NCI-H2107 treated with DMSO at 0.1 percent for 48 hours (cell line): ENCODE results near the gene ENGASE.
"Not testable (repeated sequence)": the region's sequence is repeated elsewhere in the genome, so short reads cannot be mapped to it uniquely, and the experiment has no call there.

Experiments
- DNase-seq: peaks from one replicate; lab custom pipeline; 2025; ENCODE audit not compliant: unreplicated experiment; lab: John Stamatoyannopoulos, UW

ENGASE gene

GRCh38 chr17:79052131-79052530 is 22.5 kb upstream of the ENGASE start:
- no peak for DNase-seq

GRCh38 chr17:79053251-79053925 is 21.2 kb upstream of the ENGASE start:
- no peak for DNase-seq

DNA sequence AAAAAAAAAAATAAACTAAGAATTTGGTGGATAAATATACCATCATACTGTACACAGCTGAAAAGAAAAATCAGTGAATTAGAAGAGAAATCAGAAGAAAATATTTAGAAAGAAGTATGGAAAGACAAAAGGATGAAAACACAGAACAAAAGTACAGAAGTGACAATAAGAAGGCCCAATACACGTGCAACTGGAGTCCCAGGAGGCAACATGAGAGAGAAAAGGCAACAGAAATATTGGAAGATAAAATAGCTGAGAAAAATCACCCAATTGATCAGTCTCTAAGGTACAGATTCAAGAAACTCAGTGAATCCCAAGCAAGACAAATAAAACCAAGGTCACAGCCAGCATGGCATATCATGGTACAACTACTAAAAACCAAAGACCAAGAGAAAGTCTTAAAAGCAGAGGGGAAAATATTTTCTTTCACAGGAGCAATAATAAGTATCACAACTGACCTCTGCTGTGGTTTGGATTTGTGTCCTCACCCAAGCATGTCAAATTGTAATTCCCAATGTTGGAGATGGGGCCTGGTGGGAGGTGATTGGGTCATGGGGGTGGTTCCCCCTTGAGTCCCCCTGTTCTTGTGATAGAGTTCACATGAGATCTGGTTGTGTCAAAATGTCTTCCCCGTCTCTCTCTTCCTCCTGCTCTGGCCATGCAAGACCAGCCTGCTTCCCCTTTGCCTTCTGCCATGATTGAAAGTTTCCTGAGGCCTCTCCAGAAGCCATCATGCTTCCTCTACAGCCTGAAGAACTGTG is 20.2 kb upstream of the ENGASE start:
- DNase-seq = no peak

- DNase-seq = no peak
These were observed 19.4 kb upstream of the ENGASE start for GRCh38 chr17:79055197-79055596.

GRCh38 chr17:79057737-79058385 is 16.8 kb upstream of the ENGASE start:
- DNase-seq = no peak

DNA sequence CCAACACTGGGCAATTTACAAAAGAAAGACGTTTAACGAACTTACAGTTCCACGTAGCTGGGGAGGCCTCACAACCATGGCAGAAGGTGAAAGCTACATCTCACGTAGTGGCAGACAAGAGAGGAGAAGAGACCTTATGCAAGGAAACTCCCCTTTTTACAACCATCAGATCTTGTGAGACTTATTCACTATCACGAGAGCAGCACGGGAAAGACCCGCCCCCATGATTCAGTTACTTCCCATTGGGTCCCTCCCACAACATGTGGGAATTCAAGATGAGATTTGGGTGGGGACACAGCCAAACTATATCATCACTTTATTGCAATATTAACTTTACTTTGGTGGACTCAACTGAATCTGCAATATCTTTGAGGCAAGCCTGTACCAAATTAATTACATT is 11.9 kb upstream of the ENGASE start:
- DNase-seq = no peak

GRCh38 chr17:79064026-79064425 is 10.6 kb upstream of the ENGASE start:
- no peak for DNase-seq

GRCh38 chr17:79065105-79065670 is 9.4 kb upstream of the ENGASE start:
- DNase-seq = peak; percentile 32

GRCh38 chr17:79066963-79067362 is 7.7 kb upstream of the ENGASE start:
- DNase-seq = no peak

- DNase-seq = no peak
These were observed 4.3 kb upstream of the ENGASE start for GRCh38 chr17:79070266-79070880.

- no peak for DNase-seq
These were observed 3.4 kb upstream of the ENGASE start for GRCh38 chr17:79071161-79071740.

- DNase-seq = no peak
These were observed 2.1 kb upstream of the ENGASE start for GRCh38 chr17:79072544-79072943.

DNA sequence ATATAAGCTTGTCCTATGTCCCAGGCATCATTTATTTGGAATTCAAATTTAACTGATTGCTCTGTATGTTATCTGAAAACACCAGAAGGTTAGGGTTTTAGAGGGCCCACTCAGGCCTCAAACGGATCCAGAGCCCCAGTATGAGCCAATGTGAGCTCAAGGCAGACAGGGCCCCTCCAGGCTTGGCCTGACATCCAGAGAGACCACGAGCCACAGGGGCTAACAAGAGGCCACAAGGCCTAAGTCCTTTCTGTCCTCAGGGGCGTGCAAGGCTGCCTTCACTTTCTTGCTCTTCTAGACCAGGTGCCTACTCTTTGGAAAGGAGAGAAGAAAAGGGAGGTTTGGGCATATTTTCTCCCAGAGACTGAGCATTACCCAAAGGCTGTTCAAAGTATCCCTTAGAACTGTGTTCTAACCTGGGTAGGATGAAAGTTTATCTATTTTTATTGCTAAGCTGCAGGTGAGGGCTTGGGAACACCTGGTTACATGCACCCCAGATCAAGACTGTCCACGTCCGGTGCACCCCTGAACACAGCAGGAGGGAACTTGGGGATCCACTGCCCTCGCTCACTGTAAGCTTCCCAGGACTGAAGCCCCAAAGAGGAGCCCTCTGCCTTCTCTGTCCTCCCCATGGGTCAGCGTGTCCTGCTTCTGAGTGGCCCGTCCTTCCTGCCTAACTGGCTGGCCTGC is 1.5 kb upstream of the ENGASE start:
- no peak for DNase-seq

DNA sequence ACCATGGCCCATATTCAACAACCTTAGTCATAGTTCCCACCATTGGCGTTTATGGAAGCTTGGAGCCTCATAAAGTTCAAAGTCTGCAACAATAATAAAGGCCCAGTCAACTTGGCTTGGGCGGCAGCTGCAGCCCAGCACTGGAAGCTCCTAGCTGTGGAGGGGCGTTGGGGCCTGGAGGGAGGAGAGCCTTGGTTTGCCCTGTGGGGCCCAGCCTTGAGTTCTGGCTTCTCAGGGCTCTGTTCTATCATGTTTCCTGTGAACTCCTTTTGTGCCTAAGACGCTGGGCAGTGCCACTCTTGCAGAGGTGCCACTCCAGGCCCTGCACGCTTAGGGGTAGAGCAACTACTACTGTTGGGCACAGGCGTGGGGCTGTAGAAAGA is 927 bp upstream of the ENGASE start:
- no peak for DNase-seq

DNA sequence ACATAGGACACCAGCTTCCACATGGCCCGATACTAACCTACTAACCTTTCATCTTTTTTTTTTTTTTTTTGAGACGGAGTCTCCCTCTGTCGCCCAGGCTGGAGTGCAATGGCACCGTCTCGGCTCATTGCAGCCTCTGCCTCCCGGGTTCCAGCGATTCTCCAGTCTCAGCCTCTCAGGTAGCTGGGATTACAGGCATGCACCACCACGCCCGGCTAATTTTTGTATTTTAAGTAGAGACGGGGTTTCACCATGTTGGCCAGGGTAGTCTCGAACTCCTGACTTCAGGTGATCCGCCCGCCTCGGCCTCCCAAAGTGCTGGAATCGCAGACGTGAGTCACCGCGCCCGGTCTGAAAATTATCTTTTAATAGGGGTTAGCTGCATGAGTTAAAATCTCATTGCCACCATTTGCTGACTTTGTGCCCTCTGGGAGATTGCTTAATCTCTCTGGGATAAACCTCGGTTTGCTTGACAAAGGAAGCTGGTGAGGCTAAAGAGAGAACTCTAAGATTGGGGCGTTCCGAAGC is 439 bp upstream of the ENGASE start:
- DNase-seq = not testable (repeated sequence)

GRCh38 chr17:79075446-79075750 is 774 bp downstream of the ENGASE start:
- no peak for DNase-seq

DNA sequence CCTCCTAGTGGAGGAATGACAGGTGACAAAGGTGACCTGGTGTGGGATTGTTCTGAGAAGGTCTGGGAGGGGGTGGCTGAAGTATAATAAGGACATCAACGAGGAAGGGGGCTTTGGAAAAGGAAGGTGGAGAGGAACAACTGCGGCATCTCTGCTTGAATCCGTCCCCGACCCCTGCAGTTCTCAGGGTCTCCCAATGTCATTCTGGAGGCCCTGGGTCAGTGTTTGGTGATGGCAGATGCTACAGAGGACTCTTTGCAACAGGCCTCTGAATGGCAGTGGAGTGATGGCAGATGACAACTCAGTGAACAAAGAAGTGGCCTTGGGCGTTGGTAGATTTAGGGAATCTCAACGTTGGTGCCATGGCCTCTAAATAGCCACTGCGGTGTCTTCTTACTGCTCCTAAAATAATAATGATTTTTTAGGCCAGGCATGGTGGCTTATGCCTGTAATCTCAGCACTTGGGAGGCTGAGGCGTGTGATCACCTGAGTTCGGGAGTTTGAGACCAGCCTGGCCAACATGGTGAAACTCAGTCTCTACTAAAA is 1.3 kb downstream of the ENGASE start:
- no peak for DNase-seq

DNA sequence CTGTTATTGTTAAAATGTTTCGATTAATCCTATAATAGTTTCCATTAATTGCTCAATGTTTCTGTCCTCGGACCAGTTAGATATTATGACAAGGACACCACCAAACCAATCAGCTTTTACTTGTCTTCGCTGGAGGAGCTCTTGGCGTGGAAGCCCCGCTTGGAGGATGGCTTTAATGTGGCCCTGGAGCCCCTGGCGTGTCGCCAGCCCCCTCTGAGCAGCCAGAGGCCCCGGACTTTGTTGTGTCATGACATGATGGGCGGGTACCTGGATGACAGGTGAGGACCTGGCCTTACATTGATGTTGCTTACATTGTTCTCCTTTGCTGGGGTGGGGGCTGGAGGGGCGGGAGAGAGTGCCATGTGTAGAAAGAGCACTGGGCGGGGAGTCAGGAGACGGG is 3.0 kb downstream of the ENGASE start:
- DNase-seq = no peak

GRCh38 chr17:79078476-79079190 is 4.0 kb downstream of the ENGASE start:
- DNase-seq = no peak
